NCI-H345 (cell line): Measurements from ENCODE around the gene PPP5C.
"Not testable (repeated sequence)": the region's sequence is repeated elsewhere in the genome, so short reads cannot be mapped to it uniquely, and the experiment has no call there.

Experiments
- DNase-seq: peaks from one replicate; lab custom pipeline; 2025; lab: John Stamatoyannopoulos, UW

Gene PPP5C

DNA sequence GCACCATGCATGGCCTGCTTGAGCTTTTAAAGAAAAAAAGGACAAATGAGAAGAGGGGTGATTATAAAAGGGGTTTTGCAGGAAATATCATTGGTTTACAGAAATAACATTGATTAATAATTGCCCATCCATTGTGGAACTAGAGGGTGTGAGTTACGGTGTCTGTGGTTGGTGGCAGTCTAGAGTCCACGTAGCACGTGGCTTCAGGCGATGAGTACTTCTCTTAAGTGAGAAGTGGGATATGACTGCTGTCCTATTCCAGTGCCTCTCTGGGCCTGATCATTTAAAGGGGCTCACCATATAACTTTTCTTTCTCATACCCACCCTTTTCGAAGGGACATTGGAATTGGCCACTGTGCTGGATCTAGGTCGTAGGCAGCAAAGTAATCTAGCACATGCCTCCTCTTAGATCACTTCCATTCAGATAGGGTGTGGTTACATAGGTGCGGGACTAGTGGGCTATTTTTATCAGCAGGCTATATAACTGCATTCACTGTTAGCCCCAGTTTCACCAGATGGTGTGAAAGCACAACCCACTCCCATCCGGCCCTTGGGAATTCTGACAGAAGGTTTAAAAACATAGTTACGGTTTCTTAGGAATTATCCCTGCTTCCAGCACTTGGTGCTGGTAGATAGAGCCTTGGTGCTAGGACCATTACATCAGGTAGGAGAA, 19.9 kb downstream of the PPP5C start:
- DNase-seq = no peak

- no peak for DNase-seq
Measured at GRCh38 chr19:46367426-46367825, 20.5 kb downstream of the PPP5C start.

GRCh38 chr19:46368116-46368515, 21.2 kb downstream of the PPP5C start:
- DNase-seq = no peak

DNA sequence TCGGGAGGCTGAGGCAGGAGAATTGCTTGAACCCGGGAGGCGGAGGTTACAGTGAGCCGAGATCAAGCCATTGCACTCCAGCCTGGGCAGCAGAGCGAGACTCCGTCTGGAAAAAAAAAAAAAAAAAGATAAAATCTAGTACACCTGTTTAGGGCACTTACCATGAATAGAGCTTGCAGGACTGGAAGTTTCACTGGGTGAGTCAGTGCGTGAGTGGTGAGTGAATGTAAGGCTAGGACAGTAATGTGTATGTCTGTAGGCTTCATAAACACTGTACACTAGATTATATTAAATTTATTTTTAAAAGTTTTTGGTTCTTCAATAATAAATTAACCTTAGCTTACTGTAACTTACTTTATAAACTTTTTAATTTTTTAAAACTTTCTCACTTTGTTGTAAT, 22.9 kb downstream of the PPP5C start:
- DNase-seq = no peak

DNA sequence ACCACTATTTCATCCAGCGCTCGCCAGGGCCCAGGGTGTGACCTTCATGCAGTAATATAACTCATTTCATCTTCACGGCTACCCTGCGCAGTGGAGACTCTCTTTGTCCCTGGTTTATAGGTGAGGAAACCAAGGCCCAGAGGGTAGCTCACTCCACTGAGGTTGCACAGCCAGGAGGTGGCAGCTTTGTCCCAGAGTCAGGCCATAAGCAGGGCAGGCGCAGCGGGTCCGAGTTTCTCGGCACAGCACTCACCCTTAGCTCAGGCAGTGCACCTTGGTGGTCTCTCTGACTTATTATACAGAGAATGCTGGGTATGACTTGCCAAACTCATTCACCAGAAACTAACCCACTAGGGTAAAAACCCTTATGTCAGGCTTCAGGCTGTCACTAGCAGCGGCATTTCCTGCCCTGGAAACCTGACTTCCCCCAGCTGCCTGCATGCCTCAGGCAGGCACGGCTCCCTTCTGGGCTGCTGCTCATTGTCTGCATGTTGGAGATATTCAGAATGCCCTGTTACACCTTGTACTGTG, 24.5 kb downstream of the PPP5C start:
- DNase-seq = no peak

GRCh38 chr19:46372901-46373490, 26.1 kb downstream of the PPP5C start:
- DNase-seq = peak; percentile 84

DNA sequence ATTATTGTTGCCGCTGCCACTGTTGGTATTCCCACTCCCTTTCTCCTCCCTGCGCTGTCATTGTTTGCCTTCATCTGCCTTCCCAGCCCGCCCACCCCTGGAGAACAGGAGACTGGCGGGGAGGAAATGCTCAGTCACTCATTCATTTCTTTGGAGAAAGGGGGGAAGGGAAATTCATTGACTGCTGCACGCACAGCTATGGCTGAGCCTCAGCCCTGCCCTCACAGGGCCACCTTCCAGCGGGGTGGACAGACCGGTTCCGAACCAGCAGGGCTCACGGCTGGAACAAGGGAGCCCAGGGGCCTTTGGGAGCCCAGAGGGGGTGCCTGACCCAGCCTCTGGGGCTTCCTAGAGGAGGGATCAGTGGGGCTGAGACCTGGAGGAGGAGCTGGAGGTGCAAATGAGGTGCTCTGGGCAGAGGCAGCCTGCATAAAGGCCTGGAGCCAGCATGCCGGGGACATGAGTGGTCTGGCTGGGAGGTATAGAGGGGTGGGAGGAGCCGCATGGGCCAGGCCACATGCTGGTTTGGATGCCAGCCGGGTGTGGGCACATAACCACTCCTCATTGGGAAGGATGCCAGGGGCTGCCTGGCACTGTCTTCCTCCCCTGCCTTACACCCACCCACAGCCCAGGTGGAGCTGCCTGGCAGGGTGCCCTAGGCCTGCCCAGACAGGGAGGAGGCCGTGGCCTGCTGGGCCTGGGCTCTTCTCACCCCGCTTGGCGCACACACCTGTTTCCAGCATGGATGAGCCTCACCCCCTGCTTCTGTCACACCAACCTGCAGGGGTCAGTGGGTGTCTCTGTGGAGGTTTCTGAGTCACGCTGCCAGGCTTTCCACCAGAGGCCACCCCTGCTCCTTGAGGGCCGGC, 26.8 kb downstream of the PPP5C start:
- DNase-seq = peak; percentile 98

- no peak for DNase-seq
Measured at GRCh38 chr19:46374536-46375475, 27.9 kb downstream of the PPP5C start.

DNA sequence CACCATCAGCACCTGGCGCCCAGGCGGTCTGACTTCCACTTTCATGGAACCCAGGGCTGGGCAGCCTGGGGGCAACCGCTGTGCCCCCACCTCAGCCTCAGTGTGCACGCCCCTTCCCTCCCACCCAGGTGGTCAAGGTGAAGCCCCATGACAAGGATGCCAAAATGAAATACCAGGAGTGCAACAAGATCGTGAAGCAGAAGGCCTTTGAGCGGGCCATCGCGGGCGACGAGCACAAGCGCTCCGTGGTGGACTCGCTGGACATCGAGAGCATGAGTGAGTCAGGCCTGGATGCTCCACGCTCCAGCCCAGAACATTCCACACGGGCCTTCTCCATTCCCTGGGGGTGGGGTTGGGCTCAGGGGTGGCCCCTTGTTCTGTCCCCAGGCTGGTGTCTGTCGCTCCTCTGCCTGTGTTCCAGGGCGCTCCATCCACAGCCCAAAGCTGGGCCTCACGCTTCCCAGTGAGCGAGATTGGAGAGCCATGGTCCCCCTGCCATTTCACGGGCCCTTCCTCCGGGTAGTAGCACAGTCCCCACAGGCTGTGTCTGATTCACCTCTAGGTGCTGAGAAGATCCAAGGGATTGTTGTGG, 28.7 kb downstream of the PPP5C start:
- DNase-seq = not testable (repeated sequence)

DNA sequence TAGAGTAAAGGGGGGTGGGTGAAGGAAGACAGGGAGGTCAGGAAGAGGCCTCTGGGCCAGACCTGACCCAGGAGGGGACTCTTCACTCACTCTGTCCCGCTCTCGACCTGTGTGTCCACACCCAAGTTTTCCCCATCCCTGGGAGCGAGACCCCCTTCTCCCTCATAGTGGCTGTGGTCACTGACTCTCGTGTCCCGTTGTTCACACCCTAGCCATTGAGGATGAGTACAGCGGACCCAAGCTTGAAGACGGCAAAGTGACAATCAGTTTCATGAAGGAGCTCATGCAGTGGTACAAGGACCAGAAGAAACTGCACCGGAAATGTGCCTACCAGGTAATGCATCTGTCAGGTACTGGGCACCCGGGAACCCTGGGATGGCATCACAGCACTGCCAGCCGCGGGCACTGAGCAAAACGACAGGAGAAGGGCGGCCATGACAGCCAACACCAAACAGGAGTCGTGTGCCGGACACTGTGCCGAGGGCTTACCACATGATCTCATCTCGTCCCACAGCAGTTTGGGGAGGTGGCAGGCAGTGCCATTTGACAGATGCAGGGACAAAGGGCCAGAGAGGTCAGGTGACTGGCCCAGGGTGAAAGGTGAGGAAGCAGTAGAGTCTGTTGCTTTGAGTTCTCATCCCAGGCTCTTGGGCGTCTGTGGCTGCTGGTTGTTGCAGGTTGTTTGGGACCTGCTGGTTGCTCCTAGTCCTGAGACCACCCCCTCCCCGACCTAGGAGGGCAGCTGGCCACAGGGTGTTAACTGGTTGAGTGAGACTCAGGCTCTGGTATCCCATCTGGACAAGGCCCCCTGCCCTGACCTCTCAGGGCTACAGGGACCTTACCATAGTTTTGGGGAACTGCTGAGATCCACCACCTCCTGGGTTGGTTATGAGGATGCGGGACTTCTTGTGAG, 29.6 kb downstream of the PPP5C start:
- DNase-seq = no peak

DNA sequence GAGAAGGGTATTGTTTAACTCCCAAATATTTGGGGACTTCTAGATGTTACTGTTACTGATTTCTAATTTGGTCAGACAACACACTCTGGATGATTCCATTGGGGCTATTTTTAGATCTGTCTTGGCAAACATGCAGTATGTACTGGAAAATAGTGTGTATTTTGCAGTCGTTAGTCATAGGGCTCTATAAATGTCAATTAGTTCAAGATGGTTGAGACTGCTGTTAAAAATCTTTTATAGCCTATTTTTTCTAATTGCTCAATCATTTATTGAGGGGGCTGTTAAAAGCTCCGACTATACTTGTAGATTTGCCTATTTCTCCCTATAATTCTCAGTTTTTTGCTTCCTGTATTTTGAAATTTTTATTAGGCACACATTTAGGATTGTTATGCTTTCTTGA, 31.4 kb downstream of the PPP5C start:
- no peak for DNase-seq

DNA sequence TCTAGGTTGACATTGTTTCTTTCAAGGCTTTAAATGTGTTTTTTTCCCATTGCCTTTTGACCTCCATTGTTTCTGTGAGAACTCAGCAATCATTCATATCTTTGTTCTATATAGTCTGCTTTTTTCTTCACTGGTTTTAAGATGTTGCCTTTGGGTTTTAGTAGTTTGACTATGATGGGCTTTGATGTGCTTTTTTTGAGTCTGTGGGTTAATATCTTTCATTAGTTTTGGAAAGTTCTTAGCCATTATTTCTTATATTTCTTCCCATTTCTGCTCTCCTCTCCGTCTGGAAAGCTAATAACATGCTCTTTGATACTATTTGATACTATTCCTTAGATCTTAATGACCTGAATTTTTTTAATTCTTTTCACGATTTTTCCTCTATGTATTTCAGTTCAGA, 33.8 kb downstream of the PPP5C start:
- DNase-seq = no peak

DNA sequence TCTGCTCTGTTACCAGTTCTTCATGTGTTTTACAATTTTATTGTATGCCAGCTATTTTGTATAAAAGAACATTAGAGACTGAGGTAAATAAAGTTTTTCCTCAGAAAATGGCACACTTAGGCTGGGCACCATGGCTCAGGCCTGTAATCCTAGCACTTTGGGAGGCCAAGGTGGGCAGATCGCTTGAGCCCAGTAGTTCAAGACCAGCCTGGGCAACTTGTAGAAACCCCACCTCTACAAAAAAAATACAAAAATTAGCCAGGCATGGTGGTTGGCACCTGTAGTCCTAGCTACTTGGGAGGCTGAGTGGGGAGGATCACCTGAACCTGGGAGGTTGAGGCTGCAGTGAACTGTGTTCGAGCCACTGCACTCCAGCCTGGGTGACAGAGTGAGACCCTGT, 34.5 kb downstream of the PPP5C start:
- no peak for DNase-seq

GRCh38 chr19:46381756-46382345, 35.0 kb downstream of the PPP5C start:
- no peak for DNase-seq

DNA sequence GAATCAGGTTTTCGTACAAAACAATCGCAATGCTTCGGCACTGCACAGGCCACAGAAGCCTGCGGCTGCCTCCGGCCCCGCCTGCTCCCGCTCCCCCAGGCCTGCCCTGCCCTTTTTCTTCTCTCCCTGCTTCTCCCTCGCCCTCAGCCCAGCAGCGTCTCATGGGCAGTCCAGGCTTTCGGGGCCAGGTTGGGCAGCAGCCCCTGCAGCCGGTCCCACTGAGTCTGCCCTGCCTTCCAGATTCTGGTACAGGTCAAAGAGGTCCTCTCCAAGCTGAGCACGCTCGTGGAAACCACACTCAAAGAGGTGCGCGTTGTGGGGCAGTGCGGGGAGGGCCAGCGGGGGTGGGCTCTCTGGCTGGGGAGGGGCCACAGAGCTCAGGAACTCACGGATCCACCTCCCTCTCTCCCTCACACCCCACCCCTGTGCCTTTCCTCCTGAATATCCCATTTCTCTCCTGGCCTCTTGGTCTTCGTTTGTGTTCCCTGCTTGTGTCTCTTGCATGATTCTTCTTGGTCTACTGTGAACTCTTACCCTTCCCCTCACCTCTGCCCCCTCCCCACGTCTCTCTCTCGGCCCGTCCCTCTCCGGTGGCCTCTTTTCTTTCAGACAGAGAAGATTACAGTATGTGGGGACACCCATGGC, 36.4 kb downstream of the PPP5C start:
- DNase-seq = no peak

- DNase-seq = no peak
Measured at GRCh38 chr19:46383846-46384245, 37.0 kb downstream of the PPP5C start.

- DNase-seq = no peak
Measured at GRCh38 chr19:46384396-46384795, 37.5 kb downstream of the PPP5C start.

DNA sequence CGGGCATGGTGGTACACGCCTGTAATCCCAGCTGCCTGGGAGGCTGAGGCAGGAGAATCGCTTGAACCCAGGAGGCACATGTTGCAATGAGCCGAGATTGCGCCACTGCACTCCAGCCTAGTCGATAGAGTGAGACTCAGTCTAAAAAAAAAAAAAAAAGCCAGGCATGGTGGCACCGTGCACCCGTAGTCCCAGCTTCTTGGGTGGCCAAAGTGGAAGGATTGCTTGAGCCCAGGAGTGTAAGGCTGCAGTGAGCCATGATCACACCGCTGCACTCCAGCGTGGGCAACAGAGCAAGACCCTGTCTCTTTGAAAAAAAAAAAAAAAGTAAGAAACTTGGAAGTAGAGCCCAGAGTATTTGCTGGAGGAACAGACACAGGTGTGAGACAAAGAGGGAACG, 38.7 kb downstream of the PPP5C start:
- DNase-seq = no peak

DNA sequence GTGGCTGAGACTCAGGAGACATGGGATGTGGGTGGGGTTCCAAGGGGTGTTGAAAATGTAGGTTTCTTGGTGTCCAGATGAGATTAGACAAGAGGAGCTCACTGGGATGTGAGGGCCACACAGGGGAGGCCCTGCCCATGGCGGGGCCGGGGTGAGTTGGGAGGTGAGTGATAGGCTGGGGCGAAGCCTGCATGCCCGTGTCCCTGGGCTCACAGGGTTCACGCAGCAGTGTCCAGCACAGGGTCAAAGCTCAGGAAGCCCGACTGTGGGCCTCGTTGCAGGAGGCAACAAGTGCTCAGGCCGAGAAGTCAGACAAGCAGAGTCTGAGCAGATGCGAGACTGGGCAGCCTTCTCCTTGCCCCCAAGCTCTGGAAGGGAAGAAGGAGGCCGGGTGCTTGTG, 39.3 kb downstream of the PPP5C start:
- no peak for DNase-seq
